Neutrophil (primary cell): ENCODE results near the gene APP.

ENCODE experiments used
- H3K27ac ChIP-seq: fragments of 200-600 bp; sonication (generic); 2 replicates; pipeline ENCODE4 v1.5.1; 2016; ENCODE audit warnings: mild to moderate bottlenecking, moderate library complexity
- H3K27me3 ChIP-seq: fragments of 200-600 bp; sonication (generic); 2 replicates; pipeline ENCODE4 v1.6.0; 2016; ENCODE audit warnings: mild to moderate bottlenecking
- H3K36me3 ChIP-seq: fragments of 200-600 bp; sonication (generic); 2 replicates; pipeline ENCODE4 v1.5.1; 2017
- H3K4me1 ChIP-seq, 2 experiments: fragments of 200-600 bp in 1 of 2; sonication (generic) in 1 of 2; 1 replicate in 1 of 2; 2 replicates in 1 of 2; pipeline versions ENCODE4 v1.5.1 to v1.6.1; 2013 to 2016; ENCODE audit warnings: low read depth in 1 of 2, low read length in 1 of 2, mild to moderate bottlenecking in 1 of 2, moderate library complexity in 1 of 2; ENCODE audit not compliant: control insufficient read depth in 1 of 2, insufficient read depth in 1 of 2
- H3K4me3 ChIP-seq, 2 experiments: fragments of 200-600 bp in 1 of 2; sonication (generic) in 1 of 2; 1 replicate in 1 of 2; 2 replicates in 1 of 2; pipeline ENCODE4 v1.5.1; 2013 to 2016; ENCODE audit warnings: low read depth in 1 of 2, low read length in 1 of 2, mild to moderate bottlenecking in 1 of 2, moderate library complexity in 1 of 2
- H3K9me3 ChIP-seq: fragments of 200-600 bp; sonication (generic); 2 replicates; pipeline ENCODE4 v1.5.1; 2016
- TF ChIP-seq, protein P1 (sequence below): fragments of 200-600 bp; sonication (generic); IDR thresholded peaks from 2 replicates; pipeline ENCODE4 v1.5.1; 2016; ENCODE audit warnings: antibody characterized with exemption

APP gene

DNA sequence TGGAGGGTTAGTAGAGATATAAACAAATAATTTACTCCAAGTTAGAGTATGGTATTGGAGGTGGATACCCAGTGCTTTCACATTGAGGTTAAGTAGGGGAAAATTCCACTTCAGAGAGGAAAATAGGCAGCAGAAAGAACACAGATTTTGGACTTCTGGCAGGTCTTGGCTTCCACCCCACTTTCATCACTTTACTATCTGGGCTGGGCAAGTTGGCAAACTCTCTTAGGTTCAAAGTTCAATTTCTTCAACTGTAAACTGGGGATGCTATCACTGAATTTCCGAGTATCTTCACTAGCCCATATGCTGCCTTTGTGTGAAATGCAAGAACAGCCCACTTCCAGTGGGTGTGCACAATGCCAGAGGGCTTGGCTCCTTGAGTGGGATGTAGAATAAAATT lies 220.9 kb downstream of the APP start:
- Histone ChIP-seq H3K4me3 (no peak overlapping the region), H3K27me3 (no peaks in the 10 kb centered on the region), H3K36me3 (peaks cover 22% of the 10 kb centered on the region), H3K9me3 (no peaks in the 10 kb centered on the region), H3K4me1 (no peaks in the 10 kb centered on the region), H3K27ac (no peak overlapping the region)
- TF ChIP-seq, protein P1, sequence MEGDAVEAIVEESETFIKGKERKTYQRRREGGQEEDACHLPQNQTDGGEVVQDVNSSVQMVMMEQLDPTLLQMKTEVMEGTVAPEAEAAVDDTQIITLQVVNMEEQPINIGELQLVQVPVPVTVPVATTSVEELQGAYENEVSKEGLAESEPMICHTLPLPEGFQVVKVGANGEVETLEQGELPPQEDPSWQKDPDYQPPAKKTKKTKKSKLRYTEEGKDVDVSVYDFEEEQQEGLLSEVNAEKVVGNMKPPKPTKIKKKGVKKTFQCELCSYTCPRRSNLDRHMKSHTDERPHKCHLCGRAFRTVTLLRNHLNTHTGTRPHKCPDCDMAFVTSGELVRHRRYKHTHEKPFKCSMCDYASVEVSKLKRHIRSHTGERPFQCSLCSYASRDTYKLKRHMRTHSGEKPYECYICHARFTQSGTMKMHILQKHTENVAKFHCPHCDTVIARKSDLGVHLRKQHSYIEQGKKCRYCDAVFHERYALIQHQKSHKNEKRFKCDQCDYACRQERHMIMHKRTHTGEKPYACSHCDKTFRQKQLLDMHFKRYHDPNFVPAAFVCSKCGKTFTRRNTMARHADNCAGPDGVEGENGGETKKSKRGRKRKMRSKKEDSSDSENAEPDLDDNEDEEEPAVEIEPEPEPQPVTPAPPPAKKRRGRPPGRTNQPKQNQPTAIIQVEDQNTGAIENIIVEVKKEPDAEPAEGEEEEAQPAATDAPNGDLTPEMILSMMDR: no peak

GRCh38 chr21:25944672-25945213 lies 225.8 kb downstream of the APP start:
- no peaks in the 10 kb centered on the region for H3K36me3 ChIP-seq
- H3K9me3 ChIP-seq: no peaks in the 10 kb centered on the region
- H3K4me3 ChIP-seq: no peak overlapping the region
- no peak overlapping the region for H3K27ac ChIP-seq
- TF ChIP-seq, protein P1: no peak
- no peaks in the 10 kb centered on the region for H3K27me3 ChIP-seq
- no peaks in the 10 kb centered on the region for H3K4me1 ChIP-seq

DNA sequence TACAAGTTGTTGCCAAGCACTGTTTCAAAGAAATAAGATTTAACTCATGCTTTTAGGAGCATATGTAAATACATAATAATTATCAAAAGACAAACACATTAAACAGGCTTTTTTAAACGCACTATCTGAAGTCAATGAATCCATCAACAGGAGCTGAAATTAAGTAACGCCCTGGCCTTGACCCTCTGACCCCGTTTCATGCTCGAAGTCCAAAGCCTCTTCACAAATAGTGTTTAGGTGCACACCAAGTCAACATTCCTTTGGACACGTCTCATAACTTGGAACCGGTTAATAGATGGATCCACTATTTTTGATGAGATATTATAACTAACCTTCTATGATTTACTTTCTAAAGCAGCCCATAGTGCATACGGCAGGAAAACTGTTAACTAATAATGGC lies 226.5 kb downstream of the APP start:
- Histone ChIP-seq H3K4me1 (no peaks in the 10 kb centered on the region), H3K36me3 (no peaks in the 10 kb centered on the region), H3K4me3 (no peak overlapping the region), H3K27me3 (no peaks in the 10 kb centered on the region), H3K27ac (no peak overlapping the region), H3K9me3 (no peaks in the 10 kb centered on the region)
- TF ChIP-seq, protein P1: no peak

DNA sequence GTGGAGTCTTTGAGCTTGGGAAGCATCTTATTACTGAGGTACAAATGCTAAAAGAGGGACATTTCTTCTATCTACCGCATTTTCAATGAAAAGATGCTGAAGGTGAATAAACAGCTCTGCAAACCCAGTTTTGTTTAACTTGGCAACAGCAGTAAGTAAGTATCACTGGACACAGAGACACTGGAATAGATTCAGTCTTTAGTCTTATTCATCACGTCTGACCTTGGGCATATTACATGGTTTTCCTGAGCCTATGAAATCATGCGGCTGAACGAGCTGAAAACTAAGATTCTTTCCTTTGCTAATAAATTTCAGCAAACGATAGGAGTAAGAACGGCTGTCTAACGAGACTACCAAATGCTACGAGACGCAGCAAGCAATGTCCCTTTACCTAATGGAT lies 228.4 kb downstream of the APP start:
- no peaks in the 10 kb centered on the region for H3K36me3 ChIP-seq
- no peak overlapping the region for H3K4me3 ChIP-seq
- H3K4me1 ChIP-seq: no peaks in the 10 kb centered on the region
- no peak overlapping the region for H3K27ac ChIP-seq
- TF ChIP-seq, protein P1: no peak
- H3K9me3 ChIP-seq: no peaks in the 10 kb centered on the region
- H3K27me3 ChIP-seq: no peaks in the 10 kb centered on the region

DNA sequence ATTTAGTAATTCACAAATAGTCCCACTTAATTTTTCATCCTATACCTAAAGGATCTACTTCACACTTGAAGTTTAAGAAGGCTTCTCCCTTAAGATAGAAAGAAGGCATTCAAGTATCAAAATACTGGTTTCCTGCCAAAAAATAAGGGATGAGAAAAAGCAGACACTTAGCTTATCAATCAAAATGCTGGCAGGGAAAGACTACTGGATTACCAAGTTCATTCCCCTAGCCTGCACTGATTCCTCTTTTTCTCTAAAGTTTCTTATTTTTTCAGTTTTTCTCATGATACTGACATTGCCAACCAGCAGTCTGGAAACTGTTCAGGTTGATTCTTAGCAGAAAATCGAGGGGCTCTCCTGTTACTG lies 231.2 kb downstream of the APP start:
- Histone ChIP-seq H3K27me3 (no peaks in the 10 kb centered on the region), H3K4me3 (no peak overlapping the region), H3K9me3 (no peaks in the 10 kb centered on the region), H3K27ac (no peak overlapping the region), H3K36me3 (no peaks in the 10 kb centered on the region), H3K4me1 (peaks cover 11% of the 10 kb centered on the region in 2 experiments)
- TF ChIP-seq, protein P1: no peak
